Vagina (tissue), 2 donors: Measurements from ENCODE around the gene ELK3.
A peak's percentile ranks its signal among the peaks of the same experiment; 100 is the strongest.

Experiments
- POLR2A ChIP-seq, 2 donors: fragments of 450-650 bp; IDR thresholded peaks; one replicate each; pipeline ENCODE4 v1.6.1; 2017; ENCODE audit warnings: antibody characterized with exemption in 2 of 2, mild to moderate bottlenecking in 2 of 2, moderate library complexity in 2 of 2
- POLR2AphosphoS5 ChIP-seq, 2 donors: sonication (generic); formaldehyde crosslinking; IDR thresholded peaks; one replicate each; pipeline ENCODE4 v1.9.0; 2017; ENCODE audit warnings: antibody characterized with exemption in 2 of 2, mild to moderate bottlenecking in 2 of 2, low read depth in 1 of 2; ENCODE audit not compliant: insufficient read depth in 1 of 2

DNA sequence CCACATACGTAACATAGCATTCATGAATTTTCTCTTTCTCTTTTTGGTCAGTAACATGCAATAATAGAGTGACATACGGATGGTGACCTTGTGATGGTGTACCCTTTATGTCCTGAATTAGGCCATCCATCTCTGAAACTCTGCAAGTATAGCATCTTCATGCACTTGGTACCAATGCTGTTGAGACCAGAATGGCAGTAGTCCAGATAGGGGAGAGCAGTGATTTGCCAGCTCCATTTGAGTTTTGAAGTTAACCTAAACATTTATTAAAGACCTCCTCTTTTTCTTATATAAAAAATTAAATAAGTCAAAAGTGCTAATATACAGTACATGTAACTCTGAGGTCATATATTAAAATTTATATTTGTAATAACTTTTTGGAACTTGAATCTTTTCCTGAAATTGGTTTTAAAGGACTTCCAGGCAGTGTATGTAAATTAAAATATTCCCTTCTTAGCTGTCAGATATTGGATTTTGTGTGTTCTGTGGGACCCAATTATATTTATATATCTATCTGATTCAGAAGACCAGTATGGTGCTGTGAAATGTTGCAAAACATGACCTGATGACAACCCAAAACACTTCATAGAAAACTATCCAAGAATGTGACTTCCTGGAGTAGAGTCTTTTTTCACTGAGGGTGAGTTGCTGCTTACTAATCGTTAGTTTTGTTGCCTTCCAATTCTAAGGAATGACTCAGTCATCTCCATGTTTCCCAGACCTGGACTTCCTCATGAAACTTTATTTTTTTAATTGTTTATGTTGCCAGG, 3.5 kb downstream of the ELK3 start:
- no peak for TF ChIP-seq POLR2A (IDR thresholded peaks at IDR 0.05)
- TF ChIP-seq POLR2AphosphoS5 (IDR thresholded peaks at IDR 0.05; ENCODE audit: insufficient read depth in 1 of 2, low read depth in 1 of 2), result peak in 1 of 2 donors; percentile 82
